GM18511 (cell line): ENCODE data around the gene RAD9B.
"Not testable (repeated sequence)": the region's sequence is repeated elsewhere in the genome, so short reads cannot be mapped to it uniquely, and the experiment has no call there.

Experiments
- ATAC-seq: cut with Tn5 transposase; IDR thresholded peaks from one replicate; pipeline ENCODE4 v1.9.1; 2021; ENCODE audit warnings: mild to moderate bottlenecking, moderate library complexity; ENCODE audit not compliant: unreplicated experiment

Gene RAD9B

DNA sequence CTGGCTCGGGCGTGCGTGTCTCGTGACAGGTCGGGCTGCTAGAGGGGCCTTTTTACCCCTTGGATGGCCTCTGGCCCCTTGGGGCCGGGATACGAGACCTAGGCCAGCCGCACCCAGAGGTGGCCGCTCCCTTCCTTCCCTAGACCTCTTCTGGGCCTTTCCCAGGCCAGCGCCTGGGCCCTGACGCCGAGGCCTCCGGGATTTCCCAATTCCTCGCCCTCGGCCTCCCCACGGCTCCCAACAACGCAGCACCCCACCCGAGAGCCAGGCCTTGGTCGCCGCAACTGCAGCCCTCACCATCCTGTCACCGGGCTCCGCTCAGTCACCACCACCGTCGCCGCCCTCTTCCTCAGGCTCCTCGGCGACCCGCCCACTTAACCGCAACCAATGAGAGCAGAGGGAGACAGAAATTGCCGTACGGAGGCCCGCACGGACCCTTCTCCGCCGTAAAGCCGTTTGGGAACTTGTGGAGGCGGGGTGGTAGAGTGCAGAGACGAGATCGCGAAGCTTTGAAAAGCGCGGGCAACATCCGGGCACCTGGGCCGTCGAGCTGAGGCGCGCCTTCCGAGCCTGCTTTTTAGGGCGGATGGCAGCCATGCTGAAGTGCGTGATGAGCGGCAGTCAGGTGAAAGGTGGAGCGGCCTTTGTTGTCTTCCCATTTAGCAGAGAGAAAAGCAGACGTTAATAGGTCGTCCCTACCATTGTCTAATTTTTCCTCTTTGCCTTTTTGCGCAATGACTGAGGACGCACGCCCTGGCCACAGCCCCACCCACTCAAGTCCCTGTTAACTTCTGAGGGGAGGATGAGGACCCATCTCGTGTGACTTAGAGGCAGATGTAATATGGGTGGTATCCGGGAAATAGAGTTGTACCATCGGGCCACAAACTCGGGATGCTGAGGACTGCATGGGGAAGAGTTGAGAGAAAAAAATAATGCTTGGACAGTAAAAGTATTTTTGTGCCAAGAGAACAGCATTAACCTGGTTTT is at the start of gene RAD9B, which contains the start of gene VPS29:
Gene RAD9B, plus strand, starts transcription at position 580 of the 987 bp plus-strand sequence. Its CDS starts 7 bp downstream, at position 587.
Gene VPS29, minus strand, starts transcription at position 360 of the 987 bp plus-strand sequence. Its CDS starts 60 bp downstream, at position 300.
- peak; percentile 95 for ATAC-seq

DNA sequence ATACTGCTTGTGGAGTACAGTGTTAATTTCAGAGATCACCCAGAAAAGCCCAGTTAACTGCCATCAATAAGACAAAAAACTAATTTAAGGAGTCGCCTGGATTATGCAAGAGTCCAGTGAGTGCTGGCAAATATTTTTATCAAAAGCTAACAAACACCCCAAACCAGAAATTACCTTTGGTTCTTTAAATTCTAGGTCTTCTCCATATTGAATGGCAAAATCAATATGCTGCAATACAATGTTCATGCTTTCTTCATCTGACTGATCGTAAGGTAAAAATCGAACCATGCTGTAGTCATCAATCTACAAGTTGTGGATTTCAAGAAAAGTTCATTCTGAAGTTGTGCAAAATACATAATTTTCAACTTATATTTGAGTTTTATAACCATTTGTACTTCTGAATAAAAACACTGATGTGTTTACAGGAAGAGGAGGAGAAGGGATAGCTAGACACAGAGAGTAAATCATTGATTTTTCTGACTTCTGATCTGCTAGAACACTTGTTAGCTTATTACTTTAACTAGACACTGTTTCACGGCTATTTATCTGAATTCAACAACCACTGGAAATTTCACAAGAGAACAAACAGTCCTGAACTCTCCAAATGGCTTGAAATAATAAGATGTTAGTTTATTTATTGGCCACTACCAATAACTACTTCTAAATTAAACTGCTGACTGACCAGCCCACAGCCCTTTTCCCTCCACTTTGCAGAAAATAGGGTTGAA is 48.4 kb upstream of the RAD9B start:
- ATAC-seq, result no peak

DNA sequence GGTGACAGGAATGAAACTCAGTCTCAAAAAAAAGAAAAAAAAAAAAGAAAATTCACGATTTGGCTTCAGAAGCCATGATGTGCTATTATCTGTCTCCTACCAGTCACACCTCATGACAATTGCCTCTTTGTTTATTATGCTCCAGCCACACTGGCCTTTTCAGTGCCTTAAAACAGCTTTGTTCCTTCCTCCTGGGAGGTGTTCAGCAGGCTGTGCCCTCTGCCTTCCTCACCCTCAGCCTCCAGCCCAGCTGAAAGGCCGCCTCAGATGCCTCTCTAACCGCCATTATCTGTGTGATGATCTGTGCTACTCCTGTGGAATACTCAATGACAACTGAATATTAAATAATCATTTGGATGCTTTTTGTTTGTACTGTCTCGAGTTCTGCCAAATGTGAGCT is 43.4 kb upstream of the RAD9B start:
- no peak for ATAC-seq

DNA sequence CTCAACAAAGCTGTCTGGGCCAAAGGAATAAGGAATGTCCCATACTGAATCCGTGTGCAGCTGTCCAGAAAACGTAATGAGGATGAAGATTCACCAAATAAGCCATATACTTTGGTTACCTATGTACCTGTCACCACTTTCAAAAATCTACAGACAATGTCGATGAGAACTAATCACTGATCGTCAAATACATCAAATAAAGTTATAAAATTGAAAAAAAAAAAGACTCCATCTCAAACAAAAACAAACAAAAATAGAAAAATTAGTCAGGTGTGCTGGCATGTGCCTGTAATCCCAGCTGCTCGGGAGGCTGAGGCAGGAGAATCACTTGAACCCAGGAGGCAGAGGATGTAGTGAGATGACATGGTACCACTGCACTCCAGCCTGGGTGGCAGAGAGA is 40.9 kb upstream of the RAD9B start:
- not testable (repeated sequence) for ATAC-seq

DNA sequence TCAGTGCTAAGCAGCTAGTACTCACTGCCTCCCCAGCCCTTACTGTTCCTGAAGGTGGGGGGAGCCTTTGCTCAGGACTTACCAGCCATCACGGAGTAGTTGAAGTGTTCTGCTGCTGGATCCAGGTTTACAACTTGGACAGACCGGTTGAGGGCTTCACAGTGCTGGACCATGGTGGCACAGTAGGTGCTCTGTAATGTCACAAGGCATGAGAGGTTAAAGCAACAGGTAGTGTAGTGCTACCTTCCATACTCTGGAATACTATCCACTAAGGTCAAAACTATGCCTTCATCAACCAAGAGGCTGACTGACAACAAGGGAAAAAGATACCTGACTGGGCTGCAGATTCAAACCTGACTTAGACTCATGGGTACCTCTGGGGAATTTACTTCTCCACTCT is 37.1 kb upstream of the RAD9B start:
- ATAC-seq, result no peak

DNA sequence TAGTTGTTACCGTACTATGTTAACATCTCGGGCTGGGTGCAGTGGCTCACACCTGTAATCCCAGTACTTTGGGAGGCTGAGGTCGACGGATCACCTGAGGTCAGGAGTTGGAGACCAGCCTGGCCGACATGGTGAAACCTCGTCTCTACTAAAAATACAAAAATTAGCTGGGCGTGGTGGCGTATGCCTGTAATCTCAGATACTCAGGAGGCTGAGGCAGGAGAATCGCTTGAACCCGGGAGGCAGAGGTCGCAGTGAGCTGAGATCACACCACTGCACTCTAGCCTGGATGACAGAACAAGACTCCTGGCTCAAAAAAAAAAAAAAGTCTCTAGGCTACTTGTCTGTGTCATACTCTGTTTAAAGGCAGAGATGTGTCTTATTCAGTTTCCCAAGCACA is 36.4 kb upstream of the RAD9B start:
- ATAC-seq, result not testable (repeated sequence)

DNA sequence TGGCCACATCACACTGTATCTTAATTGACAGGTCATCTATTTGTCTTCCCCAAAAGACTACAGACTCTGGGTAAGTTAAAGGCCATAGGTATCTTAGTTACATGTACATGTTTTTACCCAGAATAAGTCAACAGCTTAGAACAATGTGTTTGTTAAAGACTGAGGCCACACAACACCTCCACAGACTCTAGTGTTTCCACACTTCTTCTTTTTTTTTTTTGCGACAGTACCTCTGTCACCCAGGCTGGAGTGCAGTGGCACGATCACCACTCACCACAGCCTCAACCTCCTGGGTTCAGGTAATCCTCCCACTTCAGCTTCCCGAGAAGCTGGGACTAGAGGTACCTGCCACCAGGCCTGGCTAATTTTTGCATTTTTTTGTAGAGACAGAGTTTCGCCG is 35.3 kb upstream of the RAD9B start:
- ATAC-seq, result no peak

DNA sequence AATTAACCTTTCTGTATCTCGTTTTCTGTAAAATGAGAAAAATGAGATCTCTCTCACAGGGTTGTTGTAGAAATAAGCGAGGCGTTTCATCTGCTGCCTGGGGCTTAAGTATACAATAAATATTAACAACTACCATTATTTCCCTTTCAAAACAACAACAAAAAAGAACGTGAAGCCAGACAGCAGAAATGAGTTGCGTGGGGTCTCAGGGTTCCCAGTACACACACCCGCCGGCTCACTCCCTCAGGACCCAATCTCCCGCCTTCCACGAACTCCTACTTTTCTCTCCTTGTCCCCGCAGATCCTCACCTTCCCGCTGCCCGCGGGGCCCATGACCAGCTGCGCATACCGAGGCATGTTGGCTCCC is 34.3 kb upstream of the RAD9B start:
- ATAC-seq, result no peak

DNA sequence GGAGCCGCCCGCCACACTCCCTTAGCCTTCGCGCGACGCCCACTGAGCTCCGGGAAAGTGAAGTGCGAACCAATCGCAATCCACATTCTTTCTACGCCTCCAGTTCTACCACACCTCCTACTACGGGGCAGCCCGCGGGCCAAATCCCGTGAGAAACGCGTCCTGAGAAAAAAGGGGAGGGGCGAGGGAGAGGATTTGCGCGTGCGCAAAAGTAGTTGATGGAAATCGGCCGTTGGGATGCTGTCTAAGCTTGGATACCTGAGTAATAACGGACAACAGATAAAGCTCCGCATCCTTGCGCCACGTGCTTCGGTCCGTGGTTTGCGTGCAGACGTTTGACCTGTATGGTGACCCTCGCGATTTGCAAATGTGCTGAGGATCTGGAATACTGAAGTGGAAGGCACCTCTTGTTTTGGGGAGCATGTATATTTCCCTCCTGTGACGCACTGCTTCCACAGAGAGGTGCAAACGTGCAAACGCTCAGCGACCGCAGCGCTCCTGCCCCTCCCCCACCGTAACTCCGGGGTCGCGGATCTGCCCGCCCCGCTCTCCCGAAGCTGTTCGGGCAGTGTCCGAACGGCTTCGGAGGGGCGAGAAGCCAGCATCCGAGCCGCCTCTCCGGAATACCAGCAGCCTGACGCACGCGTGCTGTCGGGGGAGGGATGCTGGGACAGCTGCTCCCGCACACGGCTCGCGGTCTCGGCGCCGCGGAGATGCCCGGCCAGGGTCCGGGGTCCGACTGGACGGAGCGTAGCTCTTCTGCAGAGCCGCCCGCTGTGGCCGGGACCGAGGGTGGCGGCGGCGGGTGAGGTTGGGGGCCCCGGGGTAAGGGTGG is 33.7 kb upstream of the RAD9B start, which contains the start of the genes FAM216A and GPN3:
Gene FAM216A, plus strand, starts transcription at position 632 of the 835 bp plus-strand sequence. Its CDS starts 31 bp downstream, at position 663.
Gene GPN3, minus strand, starts transcription at position 44 of the 835 bp plus-strand sequence. CDS start 54 bp downstream, outside the sequence.
- ATAC-seq, result peak; percentile 74

DNA sequence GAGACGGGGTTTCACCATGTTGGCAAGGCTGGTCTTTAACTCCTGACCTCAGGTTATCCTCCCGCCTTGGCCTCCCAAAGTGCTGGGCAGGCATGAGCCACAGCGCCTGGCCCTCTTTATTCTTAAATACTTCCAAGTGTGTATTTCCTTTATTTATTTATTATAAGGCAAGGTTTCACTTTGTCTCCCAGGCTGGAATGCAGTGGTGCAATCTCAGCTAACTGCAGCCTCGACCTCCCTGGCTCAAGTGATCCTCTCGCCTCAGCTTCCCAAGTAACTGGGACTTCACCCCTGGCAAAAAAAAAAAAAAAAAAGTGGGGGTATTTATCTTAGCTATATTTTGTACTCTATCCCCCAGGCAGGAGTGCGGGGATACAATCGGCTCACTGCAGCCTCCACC is 26.7 kb upstream of the RAD9B start:
- no peak for ATAC-seq

DNA sequence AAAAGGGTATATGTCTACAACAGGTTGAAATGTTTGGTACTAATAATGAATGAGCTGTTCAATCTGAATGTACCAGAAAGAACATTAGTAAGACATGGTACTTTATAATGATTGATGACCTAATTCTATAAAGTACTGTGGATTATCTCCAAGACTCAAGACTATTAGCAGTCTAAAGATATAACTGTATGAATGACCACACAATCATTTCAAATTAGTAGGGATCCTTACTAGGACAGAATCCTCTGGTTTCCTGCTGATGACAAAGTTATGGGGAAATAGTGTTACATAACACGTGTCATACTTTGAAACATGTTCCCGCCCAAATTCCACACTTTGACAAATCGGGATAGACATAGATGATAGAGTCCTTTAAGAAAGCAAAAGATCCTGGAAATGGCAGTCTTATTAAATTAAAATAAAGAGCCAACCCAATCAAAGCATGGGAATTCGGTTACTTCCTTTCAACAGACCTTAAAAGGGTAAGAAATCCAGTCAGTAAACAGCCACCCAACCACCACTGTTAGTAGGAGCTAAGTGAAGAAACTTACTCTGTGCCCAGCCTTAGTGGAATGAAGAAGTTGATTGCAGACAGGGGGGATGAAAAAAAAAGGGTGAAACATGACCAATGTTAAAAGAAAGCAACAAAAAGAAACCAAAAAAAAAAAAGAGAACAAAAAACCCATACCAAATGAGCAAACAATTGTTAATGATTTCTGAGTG is 3.0 kb upstream of the RAD9B start:
- no peak for ATAC-seq

DNA sequence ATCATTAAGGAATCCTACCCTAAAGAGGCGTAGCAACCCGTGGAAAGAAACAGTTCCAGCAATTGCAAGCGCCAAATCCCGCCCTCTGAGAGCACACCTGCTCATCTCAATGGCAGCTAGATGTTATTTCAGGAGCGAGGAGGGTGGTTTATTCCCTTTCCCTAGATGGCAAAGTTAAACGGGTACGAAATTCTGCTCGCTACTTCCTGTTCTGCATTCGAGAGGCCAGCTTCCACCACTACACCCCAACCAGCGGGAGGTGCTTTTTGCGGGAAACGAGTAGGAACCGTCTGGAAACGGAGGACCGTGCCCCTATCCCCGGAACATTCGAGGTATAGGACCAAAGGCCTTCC is 756 bp upstream of the RAD9B start:
- ATAC-seq, result peak; percentile 7

DNA sequence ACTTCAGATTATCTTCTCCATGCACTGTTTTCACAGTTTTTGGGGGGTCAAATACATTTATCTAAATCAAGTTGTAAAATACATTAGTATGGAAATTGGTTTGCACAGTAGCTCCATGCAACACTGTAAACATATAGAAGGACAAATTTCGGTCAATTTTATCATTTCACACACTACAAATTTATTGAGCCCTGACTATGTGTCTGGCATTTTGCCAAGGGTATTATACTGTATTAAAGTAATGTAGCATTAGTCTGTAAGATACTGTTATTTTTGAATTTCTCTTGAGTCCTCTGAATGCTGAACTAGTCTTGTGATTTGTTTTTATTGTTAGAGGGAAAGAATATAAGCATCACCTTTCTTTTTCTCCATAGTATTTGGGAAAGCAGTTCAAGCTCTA is 1.3 kb downstream of the RAD9B start:
- ATAC-seq, result no peak

DNA sequence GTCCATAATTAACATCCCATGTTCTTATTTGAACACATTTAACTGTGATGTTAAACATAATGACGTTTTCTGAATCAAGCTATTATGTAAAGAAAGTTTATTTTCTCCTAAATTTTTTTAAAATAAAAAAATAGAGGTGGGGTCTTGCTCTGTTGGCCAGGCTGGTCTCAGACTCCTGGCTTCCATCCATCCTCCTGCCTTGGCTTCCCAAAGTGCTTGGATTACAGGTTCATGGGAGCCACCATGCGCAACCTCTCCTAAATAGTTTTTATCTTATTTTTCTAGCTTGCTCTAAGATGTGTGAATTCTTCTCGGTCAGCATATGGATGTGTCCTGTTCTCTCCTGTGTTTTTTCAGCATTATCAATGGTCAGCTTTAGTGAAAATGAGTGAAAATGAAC is 3.2 kb downstream of the RAD9B start:
- ATAC-seq, result no peak

DNA sequence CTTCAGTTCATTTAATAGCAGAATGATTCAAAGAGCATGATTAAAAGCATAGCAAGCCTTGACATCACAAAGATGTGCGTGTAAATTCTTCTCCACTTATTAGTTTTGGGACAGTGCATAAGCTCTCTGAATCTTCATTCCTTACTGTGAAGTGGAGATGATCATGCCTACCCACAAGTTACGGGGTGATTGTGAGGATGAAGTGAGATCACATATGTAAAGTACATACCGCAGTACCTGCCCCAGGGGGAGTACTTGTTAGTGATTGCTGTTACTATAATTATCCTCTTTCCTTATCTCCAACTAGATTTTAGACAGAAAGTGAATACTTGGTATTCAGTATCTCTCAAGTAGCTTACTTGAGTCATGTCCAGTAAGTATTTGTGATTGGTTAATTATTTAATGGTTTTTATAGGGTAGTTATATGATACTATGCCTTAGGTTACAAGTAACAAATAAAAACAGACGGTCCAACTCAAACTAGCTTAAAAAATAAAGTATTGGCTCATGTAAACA is 6.0 kb downstream of the RAD9B start:
- no peak for ATAC-seq

DNA sequence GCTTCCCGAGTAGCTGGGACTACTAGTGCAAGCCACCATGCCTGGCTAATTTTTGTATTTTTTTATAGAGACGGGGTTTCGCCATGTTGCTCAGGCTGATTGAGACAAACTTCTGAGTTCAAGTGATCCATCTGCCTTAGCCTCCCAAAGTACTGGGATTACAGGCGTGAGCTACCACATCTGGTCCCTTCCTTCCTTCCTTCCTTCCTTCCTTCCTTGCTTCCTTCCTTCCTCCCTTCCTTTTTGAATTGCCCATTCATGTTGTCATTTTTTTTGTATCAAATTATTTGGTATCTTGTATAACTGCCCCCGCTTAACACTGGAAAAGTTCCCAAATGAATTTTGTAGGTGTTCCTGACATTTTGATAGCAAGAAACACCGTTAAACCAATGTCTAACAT is 11.7 kb downstream of the RAD9B start:
- ATAC-seq, result no peak

DNA sequence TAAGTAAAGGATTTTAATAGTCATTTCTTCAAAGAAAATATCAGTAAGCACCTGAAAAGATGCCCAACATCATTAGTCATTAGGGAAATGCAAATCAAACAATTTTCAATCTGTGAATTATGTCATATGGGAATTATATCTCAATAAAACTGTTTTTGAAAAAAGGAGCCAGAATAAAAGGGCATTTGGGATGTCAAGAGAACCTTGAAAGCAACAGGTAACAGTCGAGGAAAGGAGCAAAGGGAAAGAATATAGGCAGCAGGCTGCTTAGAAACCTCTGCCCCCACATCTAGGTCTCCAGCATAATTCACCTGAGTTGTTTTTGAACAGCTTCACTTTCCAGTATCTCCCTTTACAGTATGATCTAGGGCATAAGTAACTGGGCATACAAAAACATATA is 12.2 kb downstream of the RAD9B start:
- ATAC-seq, result no peak

DNA sequence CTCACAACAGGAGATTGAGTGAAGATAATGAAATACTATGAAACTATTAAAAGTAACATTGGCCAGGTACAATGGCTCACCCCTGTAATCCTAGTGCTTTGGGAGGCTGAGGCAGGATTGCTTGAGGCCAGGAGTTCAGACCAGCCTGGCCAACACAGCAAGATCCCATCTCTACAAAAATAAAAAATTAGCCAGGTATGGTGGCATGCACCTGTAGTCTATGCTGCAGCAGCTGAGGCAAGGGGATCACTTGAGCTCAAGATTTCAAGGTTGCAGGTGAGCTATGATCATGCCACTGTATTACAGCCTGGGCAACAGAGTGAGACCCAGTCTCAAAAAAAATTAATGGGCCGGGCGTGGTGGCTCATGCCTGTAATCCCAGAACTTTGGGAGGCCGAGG is 14.9 kb downstream of the RAD9B start:
- ATAC-seq, result no peak

DNA sequence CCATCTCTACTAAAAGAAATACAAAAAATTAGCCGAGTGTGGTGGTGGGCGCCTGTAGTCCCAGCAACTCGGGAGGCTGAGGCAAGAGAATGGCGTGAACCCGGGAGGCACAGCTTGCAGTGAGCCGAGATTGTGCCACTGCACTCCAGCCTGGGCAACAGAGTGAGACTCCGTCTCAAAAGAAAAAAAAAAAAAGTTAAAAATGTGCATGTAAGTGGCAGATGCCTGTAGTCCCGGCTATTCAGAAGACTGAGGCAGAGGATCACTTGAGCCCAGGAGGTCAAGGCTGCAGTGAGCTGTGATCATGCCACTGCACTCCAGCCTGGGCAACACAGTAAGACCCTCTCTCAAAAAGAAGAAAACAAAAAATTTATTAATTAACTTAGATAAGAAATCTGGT is 15.9 kb downstream of the RAD9B start:
- ATAC-seq, result not testable (repeated sequence)
